Measurements from ENCODE around the gene ODAM. TPM values are rescaled to one million over a fixed set of nuclear protein-coding genes. Genes with fewer than 3 reads are reported as not detected.

Gene ODAM
- total RNA-seq, 1 experiment from 2014 or later, result not detected

GRCh38 chr4:70251250-70251944 is 55.9 kb downstream of the ODAM start:
- H3K36me3 ChIP-seq (replicated peaks; ENCODE audit: control insufficient read depth, insufficient read depth, low read length), result no peaks in the 10 kb centered on the region
- DNase-seq, result no peak
- no peak overlapping the region for H3K4me3 ChIP-seq (ENCODE audit: insufficient read depth, low read depth, low read length)
- H3K27me3 ChIP-seq (ENCODE audit: control insufficient read depth, insufficient read depth, low read length), result no peaks in the 10 kb centered on the region

DNA sequence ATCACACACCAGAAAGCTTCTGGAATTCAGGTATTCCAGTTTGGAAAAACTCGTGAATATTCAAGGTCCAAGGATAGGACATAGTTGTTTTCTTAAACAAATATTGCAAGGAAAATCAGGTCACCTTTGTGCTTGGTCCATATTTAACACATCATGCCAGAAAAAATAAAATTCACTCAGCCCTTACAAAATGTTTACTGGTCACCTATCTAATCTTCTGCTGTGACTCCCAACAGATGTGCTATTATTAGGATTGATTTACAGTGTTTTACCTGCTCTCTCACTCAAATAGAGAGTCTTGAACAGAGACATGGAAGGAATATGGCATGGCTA is 56.4 kb downstream of the ODAM start:
- DNase-seq, result no peak
- no peak overlapping the region for H3K4me3 ChIP-seq (ENCODE audit: insufficient read depth, low read depth, low read length)
- no peaks in the 10 kb centered on the region for H3K36me3 ChIP-seq (replicated peaks; ENCODE audit: control insufficient read depth, insufficient read depth, low read length)
- no peaks in the 10 kb centered on the region for H3K27me3 ChIP-seq (ENCODE audit: control insufficient read depth, insufficient read depth, low read length)

Other genes starting within 250 kb of the ODAM start
- not detected in 2 replicates for gene CSN2, start 230.0 kb upstream of the ODAM start, total RNA-seq (2014; rRNA removed; shearing (Covaris generic))
- gene STATH, start 199.8 kb upstream of the ODAM start, total RNA-seq (2014; rRNA removed; shearing (Covaris generic)), result not detected in 2 replicates
- gene HTN3, start 167.3 kb upstream of the ODAM start, total RNA-seq (2014; rRNA removed; shearing (Covaris generic)), result not detected in 2 replicates
- gene HTN1, start 145.3 kb upstream of the ODAM start, total RNA-seq (2014; rRNA removed; shearing (Covaris generic)), result not detected in 2 replicates
- not detected in 2 replicates for gene PRR27, start 41.5 kb upstream of the ODAM start, total RNA-seq (2014; rRNA removed; shearing (Covaris generic))
- gene FDCSP, start 30.4 kb downstream of the ODAM start, total RNA-seq (2014; rRNA removed; shearing (Covaris generic)), result not detected in 2 replicates
- not detected in 2 replicates for gene CSN3, start 46.9 kb downstream of the ODAM start, total RNA-seq (2014; rRNA removed; shearing (Covaris generic))
- gene CABS1, start 139.3 kb downstream of the ODAM start, total RNA-seq (2014; rRNA removed; shearing (Covaris generic)), result not detected in 2 replicates
- gene SMR3A, start 165.0 kb downstream of the ODAM start, total RNA-seq (2014; rRNA removed; shearing (Covaris generic)), result not detected in 2 replicates
- not detected in 2 replicates for gene SMR3B, start 187.4 kb downstream of the ODAM start, total RNA-seq (2014; rRNA removed; shearing (Covaris generic))
- gene OPRPN, start 202.2 kb downstream of the ODAM start, total RNA-seq (2014; rRNA removed; shearing (Covaris generic)), result not detected in 2 replicates

Data from H7 (cell line).